GM12878 (cell line): ENCODE results near the gene SYNJ2. TPM values are rescaled to one million over a fixed set of nuclear protein-coding genes. Genes with fewer than 3 reads are reported as not detected.

Source experiments
- ATAC-seq: fragments of 200-7000 bp; cut with Tn5 transposase; 3 replicates; pipeline ENCODE4 v1.9.1; 2020; ENCODE audit warnings: mild to moderate bottlenecking, moderate library complexity
- BruUV-seq: library from RNA; stranded (reverse); fragments of 400-500 nt; replicated peaks from 2 replicates; lab custom pipeline; 2021; lab: Mats Ljungman, UMichigan
- CTCF ChIA-PET: fragments of 300-600 bp; sonication (Branson Sonifier 250); formaldehyde crosslinking; extraction: SDS; loops from one replicate; lab custom pipeline; 2021; ENCODE audit warnings: inconsistent platforms; lab: Yijun Ruan, JAX
- POLR2A ChIA-PET: fragments of 350-600 bp; formaldehyde crosslinking; extraction: SDS; loops from one replicate; lab custom pipeline; 2021; ENCODE audit warnings: inconsistent platforms; lab: Charles Lee
- RAD21 ChIA-PET: fragments of 300-600 bp; sonication (Branson Sonifier 250); formaldehyde crosslinking; loops from one replicate; lab custom pipeline; 2023; ENCODE audit warnings: antibody characterized with exemption; ENCODE audit not compliant: unreplicated experiment; lab: Charles Lee
- SMC1A ChIA-PET: fragments of 300-600 bp; sonication (Branson Sonifier 250); formaldehyde crosslinking; loops from one replicate; lab custom pipeline; 2023; ENCODE audit not compliant: unreplicated experiment, uncharacterized antibody; lab: Charles Lee
- DNase-seq: peaks from one replicate; pipeline ENCODE4 v3.0.0-alpha.2; 2011; ENCODE audit warnings: low read depth, low spot score
- FAIRE-seq: peaks from 3 replicates; lab custom pipeline; 2011; peaks lifted over from hg19 to GRCh38; lab: Jason Lieb, UNC
- H2AFZ ChIP-seq: 2 replicates; pipeline ENCODE4 v1.6.0; 2011; ENCODE audit warnings: low read depth, low read length, control low read depth; ENCODE audit not compliant: control insufficient read depth
- H3K27ac ChIP-seq: 2 replicates; pipeline ENCODE4 v1.5.1; 2011; ENCODE audit warnings: control low read depth; ENCODE audit not compliant: control insufficient read depth, insufficient read depth
- H3K27me3 ChIP-seq, 2 experiments: replicated peaks in 1 of 2; 2 replicates each; pipeline versions ENCODE4 v1.6.0 to v1.6.1; 2011; ENCODE audit warnings: low read length in 1 of 2; ENCODE audit not compliant: control insufficient read depth in 2 of 2, insufficient read depth in 2 of 2
- H3K36me3 ChIP-seq, 2 experiments: 2 replicates each; pipeline ENCODE4 v1.5.1; 2011; ENCODE audit warnings: low read length in 1 of 2; ENCODE audit not compliant: control insufficient read depth in 2 of 2, insufficient read depth in 2 of 2
- H3K4me1 ChIP-seq: 2 replicates; pipeline ENCODE4 v1.6.1; 2011; ENCODE audit warnings: mild to moderate bottlenecking, low read length, moderate library complexity, mixed read lengths; ENCODE audit not compliant: control insufficient read depth, insufficient read depth
- H3K4me2 ChIP-seq: 2 replicates; pipeline ENCODE4 v1.6.0; 2011; ENCODE audit warnings: control low read depth; ENCODE audit not compliant: control insufficient read depth, insufficient read depth
- H3K4me3 ChIP-seq: fragments of 200-600 bp; sonication (generic); 2 replicates; pipeline ENCODE4 v1.5.1; 2016
- H3K79me2 ChIP-seq: 2 replicates; pipeline ENCODE4 v1.6.0; 2011; ENCODE audit warnings: low read length; ENCODE audit not compliant: control insufficient read depth, insufficient read depth
- H3K9ac ChIP-seq: 2 replicates; pipeline ENCODE4 v1.8.0; 2011; ENCODE audit warnings: low read length, control low read depth, mixed read lengths; ENCODE audit not compliant: control insufficient read depth, insufficient read depth
- H3K9me3 ChIP-seq: replicated peaks from 3 replicates; pipeline ENCODE4 v1.5.1; 2011; ENCODE audit warnings: mild to moderate bottlenecking, low read length; ENCODE audit not compliant: control insufficient read depth, insufficient read depth
- H4K20me1 ChIP-seq: 2 replicates; pipeline ENCODE4 v1.6.0; 2011; ENCODE audit not compliant: control insufficient read depth, insufficient read depth
- TARDBP ChIP-seq: IDR thresholded peaks from 2 replicates; pipeline ENCODE4 v1.6.1; 2016; ENCODE audit warnings: borderline replicate concordance
- WGBS: methylation state at CpG from one replicate; pipeline ENCODE4 v1.1.6; 2016; ENCODE audit warnings: low lambda C conversion rate; ENCODE audit not compliant: insufficient replicate concordance, insufficient coverage; ENCODE audit errors: missing lambda C conversion rate; 5-methylcytosine and 5-hydroxymethylcytosine counted together
- in situ Hi-C: fragments of 300-500 bp; cut with MboI; formaldehyde crosslinking; loops from 9 replicates; pipeline ENCODE4 v1.14.3; 2018; ENCODE audit warnings: mixed read lengths
- intact Hi-C: fragments of 100-400 bp; cut with micrococcal nuclease; formaldehyde crosslinking; loops from one replicate; pipeline ENCODE4 v1.14.2; 2022; ENCODE audit not compliant: unreplicated experiment
- polyA plus RNA-seq, 11 experiments: library from polyadenylated mRNA; depleted of rRNA in 4 of 11; unstranded in 6 of 11; stranded (reverse) in 5 of 11; fragments of >200 nt; fragmentation: Nextera tagmentation in 4 of 11; fragmentation: Illumina TruSeq in 1 of 11; extraction: Ambion mirVana in 4 of 11; extraction: Trizol in 1 of 11; gene quantifications; 1 replicate in 1 of 11; 2 replicates in 10 of 11; pipeline versions ENCODE4 v1.2.1 to v1.2.3, GENCODE V29; 2011 to 2016; ENCODE audit warnings: inconsistent platforms in 2 of 11, missing spikeins in 2 of 11, low read depth in 1 of 11
- total RNA-seq, 4 experiments: library from RNA; depleted of rRNA in 3 of 4; stranded (reverse); fragments of >200 nt in 3 of 4; fragmentation: Illumina TruSeq in 1 of 4; extraction: Trizol in 1 of 4; gene quantifications; 2 replicates each; pipeline versions ENCODE4 v1.2.1 to v1.2.3, GENCODE V29; 2013 to 2021
- TF ChIP-seq, protein P1 (sequence below): fragments of 450-650 bp; IDR thresholded peaks from 2 replicates; pipeline ENCODE4 v1.6.1; 2014; ENCODE audit warnings: mild to moderate bottlenecking
- TF ChIP-seq, protein P2 (sequence below): fragments of 450-650 bp; formaldehyde crosslinking; IDR thresholded peaks from 2 replicates; pipeline ENCODE4 v1.4.0; 2022; ENCODE audit warnings: mild to moderate bottlenecking, moderate library complexity

The SYNJ2 gene
- total and polyA plus RNA-seq, 10 of the 15 experiments (the other 5 are each of a cell fraction or from before 2014, with no cell fraction given): 0.11 to 1.8 (median 0.57) TPM

DNA sequence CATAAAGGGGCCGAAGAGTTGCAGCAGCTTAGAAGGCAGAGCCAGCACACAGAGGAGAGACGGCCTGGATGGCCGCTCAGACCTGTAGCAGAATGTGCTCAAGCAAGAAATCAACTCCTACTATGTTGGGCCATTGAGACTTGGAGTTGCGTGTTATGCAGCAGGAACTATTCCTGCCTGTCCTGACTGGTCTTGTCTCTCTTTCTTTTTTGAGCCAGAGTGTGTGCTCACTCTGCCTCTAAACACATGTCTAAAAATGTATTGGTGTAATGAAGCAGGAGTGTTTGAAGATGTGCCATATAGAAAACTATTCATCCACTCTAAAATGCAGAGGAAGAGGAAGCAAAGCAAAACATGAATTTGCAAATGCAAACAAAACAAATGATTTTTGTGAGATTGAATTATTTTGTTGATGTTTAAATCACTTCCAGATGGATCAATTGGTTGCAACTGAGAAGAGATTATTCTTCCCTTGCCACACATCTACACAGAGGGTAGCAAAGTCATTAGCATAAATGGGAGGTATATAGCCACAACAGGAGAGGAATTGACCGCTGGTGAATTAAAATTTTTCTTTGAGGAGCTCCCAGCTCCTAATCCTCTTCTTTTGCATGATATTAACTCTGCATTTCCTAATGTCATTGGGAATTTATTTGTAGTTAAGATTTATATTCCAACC is 20.4 kb upstream of the SYNJ2 start (continued):
- TF ChIP-seq, protein P1, sequence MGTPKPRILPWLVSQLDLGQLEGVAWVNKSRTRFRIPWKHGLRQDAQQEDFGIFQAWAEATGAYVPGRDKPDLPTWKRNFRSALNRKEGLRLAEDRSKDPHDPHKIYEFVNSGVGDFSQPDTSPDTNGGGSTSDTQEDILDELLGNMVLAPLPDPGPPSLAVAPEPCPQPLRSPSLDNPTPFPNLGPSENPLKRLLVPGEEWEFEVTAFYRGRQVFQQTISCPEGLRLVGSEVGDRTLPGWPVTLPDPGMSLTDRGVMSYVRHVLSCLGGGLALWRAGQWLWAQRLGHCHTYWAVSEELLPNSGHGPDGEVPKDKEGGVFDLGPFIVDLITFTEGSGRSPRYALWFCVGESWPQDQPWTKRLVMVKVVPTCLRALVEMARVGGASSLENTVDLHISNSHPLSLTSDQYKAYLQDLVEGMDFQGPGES: no peak
- TF ChIP-seq, protein P2, sequence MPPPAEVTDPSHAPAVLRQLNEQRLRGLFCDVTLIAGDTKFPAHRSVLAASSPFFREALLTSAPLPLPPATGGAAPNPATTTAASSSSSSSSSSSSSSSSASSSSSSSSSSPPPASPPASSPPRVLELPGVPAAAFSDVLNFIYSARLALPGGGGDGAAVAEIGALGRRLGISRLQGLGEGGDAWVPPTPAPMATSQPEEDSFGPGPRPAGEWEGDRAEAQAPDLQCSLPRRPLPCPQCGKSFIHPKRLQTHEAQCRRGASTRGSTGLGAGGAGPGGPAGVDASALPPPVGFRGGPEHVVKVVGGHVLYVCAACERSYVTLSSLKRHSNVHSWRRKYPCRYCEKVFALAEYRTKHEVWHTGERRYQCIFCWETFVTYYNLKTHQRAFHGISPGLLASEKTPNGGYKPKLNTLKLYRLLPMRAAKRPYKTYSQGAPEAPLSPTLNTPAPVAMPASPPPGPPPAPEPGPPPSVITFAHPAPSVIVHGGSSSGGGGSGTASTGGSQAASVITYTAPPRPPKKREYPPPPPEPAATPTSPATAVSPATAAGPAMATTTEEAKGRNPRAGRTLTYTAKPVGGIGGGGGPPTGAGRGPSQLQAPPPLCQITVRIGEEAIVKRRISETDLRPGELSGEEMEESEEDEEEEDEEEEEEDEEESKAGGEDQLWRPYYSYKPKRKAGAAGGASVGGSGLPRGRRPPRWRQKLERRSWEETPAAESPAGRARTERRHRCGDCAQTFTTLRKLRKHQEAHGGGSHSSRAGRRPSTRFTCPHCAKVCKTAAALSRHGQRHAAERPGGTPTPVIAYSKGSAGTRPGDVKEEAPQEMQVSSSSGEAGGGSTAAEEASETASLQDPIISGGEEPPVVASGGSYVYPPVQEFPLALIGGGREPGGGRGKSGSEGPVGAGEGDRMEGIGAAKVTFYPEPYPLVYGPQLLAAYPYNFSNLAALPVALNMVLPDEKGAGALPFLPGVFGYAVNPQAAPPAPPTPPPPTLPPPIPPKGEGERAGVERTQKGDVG: no peak

DNA sequence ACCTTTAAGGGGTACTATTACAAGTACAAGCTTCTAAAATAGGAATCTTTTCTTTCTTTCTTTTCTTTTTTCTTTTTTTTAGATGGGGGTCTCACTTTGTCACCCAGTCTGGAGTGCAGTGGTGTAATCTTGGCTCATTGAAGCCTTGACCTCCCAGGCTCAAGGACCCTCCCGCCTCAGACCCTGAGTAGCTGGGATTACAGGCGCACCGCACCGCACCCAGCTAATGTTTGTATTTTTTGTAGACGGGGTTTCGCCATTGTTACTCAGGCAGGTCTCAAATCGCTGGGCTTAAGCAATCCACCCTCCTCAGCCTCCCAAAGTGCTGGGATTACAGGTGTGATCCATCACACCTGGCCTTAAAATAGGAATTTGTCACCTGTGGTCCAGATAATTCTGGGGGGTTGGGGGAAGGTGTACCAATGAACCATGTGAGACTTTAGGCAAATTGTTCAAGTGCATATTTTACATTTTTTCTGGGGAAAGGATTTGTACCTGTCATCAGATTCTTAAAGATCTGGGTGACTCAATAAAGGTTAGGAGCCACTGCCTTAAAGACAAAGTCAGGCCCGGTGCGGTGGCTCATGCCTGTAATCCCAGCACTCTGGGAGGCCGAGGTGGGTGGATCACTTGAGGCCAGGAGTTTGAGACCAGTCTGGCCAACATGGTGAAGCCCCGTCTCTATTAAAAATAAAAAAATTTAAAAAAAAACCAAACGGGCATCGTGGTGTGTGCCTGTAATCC is 19.7 kb upstream of the SYNJ2 start:
- CTCF ChIA-PET: no interaction called here
- Histone ChIP-seq H3K4me1 (no peaks in the 10 kb centered on the region), H4K20me1 (no peaks in the 10 kb centered on the region), H3K4me2 (no peak overlapping the region), H3K9ac (no peak overlapping the region), H3K27ac (no peak overlapping the region), H2AFZ (no peak overlapping the region), H3K36me3 (no peaks in the 10 kb centered on the region), H3K9me3 (peaks cover 8% of the 10 kb centered on the region; the same call in 2 of the 3 replicates), H3K4me3 (no peak overlapping the region), H3K27me3 (no peaks in the 10 kb centered on the region), H3K79me2 (no peaks in the 10 kb centered on the region)
- TF ChIP-seq TARDBP: no peak
- FAIRE-seq (no peak), ATAC-seq (no peak), DNase-seq (no peak)
- POLR2A ChIA-PET: no interaction called here
- intact Hi-C loops (no loop called here), in situ Hi-C loops (no loop called here)
- SMC1A ChIA-PET: no interaction called here
- no TSS peak for BruUV-seq
- WGBS: 72% methylated on average over 13 of the region's 13 CpGs
- RAD21 ChIA-PET: no interaction called here
